Left renal pelvis (tissue), 4 donors: ENCODE measurements around the gene CEACAM18. TPM values are rescaled to one million over a fixed set of nuclear protein-coding genes. Genes with fewer than 3 reads are reported as not detected.
"Not testable (repeated sequence)": the region's sequence is repeated elsewhere in the genome, so short reads cannot be mapped to it uniquely, and the experiment has no call there.

Experiments used
- DNase-seq, 4 donors: peaks; one replicate each; pipeline ENCODE4 v3.0.0-alpha.2; 2013; ENCODE audit warnings: low read depth in 4 of 4, low spot score in 3 of 4
- polyA plus RNA-seq, 4 donors: library from polyadenylated mRNA; unstranded; fragments of 120-200 nt; gene quantifications; one replicate each; pipeline ENCODE4 v1.2.1, GENCODE V29; 2013; ENCODE audit not compliant: insufficient read length in 4 of 4

CEACAM18 gene
- polyA plus RNA-seq, 4 donors = not detected

DNA sequence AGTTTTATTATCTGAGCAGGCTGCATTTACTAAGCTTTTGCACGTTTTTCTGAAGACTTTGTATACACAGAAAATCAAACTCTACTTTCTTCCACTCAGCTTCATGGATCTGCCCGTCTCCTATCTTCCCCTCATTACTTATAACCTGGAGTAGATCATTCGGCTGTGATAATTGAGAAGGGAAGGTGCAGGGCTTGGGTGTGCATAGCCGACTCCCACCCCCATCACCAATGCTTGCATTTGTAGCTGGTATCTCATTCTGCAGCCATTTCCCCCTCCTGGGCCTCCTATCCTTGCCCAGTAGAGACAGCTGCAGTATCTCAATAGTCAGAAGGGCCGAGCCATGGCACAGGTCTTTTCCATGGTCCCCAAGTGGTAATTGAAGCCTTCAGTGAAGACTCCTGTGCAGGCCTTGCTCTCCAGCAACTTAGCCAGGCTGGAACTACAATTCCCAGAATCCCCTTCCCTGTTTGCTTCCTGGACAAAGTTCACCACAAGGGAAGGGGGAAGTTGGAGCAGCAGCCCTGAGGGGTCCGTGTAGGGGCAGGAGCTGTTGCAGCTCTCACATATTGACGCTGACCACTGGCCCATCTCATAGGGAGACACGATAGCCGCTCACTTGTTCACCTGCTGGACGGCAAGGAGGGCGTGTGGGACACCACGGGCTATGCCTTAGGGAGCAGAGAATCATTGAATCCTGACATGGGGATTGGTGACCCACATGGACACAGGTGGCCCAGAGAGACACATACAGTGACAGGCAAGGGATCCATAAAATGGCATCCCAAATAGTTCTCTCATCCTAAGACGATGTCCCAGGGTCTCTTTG is 18.0 kb upstream of the CEACAM18 start:
- DNase-seq = no peak

DNA sequence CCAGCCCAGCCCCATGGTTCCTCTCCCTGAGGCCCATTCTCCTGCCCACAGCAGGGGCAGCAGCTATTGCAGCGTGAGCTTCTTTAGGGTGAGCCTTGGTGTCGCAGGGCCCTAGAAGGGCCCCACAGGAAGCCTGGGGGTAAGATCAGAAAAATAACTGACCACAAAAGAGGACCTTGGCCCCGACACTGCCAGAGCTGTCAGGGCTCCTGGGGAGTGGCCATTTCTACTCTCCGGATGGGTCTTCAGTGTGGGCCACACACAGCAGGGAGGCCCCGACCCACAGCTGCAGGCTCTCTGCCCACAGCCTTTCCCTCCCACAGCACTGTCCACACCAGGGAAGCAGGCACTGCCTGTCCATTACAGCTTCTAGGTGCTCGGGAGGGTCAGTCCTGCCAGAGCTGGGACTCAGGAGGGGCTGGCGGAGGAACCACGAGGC is 16.6 kb upstream of the CEACAM18 start:
- DNase-seq = no peak

DNA sequence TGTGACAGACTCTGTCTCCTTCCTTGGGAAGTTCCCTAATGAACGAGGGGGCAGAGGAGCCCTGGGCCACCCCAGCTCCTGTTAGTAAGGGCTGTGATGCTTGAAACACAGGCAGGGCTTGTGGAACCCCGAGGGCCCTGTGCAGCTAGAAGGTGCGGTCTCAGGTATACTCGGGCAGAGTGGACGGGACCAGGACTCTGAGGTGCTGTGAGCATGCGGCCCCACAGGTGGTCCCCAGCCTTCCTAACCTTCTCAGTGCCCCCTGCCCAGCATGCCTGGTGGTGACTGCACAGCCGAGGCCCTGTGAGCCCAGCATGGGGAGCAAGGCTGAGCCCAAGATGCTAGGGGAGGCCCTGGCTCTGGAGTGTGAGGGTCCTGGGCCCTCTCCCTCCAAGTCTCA is 16.1 kb upstream of the CEACAM18 start:
- no peak for DNase-seq

DNA sequence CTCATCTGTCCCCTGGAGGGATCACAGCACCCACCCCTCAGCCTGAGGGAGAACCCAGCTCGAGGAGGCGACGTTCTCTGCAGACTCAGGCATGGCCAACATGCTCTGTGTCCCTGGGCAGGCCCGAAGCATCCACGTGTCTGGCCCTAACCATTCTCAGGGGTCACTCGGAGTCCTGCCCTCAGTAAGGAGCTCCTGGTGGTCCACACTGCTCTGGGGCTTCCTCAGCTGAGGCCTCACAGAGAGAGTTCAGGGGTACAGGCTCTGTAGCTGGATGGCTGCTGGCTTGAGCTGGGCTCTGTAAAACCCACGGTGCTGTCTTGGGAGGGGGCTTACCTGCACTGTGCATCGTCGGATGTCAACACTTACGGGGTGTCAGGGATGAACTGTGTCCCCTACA is 15.7 kb upstream of the CEACAM18 start:
- DNase-seq = no peak

DNA sequence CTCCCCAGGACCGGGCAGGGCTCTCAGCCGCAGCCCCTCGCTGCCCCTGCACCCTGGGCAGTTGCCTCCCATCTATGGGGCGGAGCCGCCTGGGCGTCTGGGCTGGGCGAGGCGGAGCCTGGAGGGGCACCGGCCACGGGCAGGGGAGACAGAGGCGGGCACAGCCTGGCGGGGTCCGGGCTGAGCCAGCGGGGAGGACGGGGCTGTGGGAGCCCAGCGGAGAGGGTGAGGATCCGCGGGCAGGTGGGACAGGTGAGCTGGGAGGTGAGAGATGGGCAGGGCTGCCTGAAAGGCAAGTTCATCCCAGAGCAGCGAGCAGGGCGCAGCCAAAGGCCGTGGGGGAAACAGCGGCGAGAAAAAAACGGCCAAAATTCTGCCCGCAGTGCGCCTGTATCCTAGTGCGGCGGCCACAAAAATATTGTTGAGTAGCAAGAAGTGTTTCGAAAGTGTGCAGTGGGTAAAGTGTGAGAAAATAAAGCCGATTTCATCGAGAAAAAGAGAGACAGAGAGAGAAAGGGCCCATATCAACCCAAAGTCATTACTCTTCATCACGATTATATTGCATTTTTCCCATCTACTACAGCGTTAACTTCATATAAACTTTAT is 14.3 kb upstream of the CEACAM18 start:
- not testable (repeated sequence) for DNase-seq

DNA sequence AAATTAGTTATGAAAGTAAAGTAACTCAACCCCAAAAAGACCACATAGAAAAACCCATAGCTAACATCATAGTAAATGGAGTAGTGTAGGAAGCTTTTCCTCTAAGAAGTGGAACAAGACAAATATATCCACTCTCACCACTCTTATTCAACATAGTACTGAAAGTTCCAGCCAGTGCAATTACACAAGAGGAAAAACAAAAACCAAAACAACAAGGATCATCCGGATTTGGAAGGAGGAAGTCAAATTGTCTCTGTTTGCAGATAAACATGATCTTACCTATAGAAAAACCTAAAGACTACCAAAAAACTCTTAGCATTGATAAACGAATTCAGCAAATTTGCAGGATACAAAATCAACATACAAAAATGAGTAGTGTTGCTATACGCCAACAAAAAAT is 11.6 kb upstream of the CEACAM18 start:
- no peak for DNase-seq

DNA sequence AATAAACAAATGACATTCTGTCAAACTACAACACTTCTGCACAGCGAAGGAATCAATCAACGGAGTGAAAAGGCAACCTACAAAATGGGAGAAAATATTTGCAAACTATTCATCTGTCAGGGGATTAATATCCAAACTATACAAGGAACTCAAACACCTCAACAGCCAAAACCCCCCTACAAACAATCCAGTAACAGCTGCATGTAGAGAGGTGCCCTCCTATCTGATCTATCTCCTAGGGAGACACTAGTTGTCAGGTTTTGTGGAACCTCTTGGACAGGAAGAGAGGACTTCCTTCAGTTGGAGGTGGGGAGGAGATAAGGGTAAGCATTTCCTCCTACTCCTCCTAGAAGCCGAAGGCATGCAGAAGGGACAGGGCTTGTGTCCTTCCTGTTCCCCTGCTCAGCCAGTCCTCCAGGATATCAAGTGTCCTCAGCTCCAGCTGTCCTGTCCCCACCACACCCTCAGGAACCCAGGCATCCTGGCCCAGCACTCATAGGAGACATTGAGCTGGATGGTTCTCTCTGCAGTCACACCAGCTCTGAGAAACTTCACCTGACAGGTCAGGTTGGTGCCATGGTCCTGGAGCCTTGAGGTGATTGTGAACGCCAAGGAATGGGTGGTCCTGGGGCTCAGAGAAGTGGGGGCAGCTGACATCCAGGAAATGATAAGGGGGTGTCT is 10.3 kb upstream of the CEACAM18 start:
- DNase-seq = no peak

DNA sequence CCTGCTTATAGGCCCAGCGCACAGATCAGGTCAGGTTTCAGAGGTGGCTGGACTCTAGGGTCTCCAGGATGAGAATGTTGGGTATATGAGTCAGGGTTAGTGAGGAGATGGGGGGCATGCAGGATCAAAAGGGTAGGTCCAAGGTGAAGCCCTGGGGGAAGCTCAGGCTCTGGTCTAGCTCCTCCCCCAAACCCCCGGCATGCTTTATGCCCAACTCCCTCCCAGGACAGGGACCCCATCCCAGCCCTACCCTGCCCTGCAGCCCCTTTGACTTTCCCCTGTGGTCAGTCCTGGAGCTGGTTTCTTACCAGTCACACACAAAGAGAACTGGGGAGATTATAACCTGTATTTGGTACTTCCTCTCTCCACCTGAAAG is 9.8 kb upstream of the CEACAM18 start:
- no peak for DNase-seq

DNA sequence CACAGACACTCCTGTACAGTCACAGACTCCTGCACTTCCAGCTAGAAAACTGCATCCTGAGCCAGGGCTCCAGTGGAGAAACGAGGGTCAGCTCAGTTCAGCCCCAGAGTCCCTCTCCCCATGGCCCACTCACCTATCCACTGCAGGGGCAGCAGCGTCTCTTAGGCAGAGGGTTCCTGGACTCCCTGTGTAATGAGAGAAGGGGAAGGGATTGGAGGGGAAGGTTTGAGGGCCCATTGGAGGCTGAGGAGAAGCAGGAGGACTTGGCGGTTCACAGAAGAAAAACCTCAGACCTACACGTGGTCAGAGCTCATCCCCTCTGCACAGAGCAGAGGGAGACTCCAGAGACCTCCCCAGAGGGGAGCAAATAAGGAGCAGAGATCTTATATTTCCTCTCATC is 9.2 kb upstream of the CEACAM18 start:
- DNase-seq = no peak

DNA sequence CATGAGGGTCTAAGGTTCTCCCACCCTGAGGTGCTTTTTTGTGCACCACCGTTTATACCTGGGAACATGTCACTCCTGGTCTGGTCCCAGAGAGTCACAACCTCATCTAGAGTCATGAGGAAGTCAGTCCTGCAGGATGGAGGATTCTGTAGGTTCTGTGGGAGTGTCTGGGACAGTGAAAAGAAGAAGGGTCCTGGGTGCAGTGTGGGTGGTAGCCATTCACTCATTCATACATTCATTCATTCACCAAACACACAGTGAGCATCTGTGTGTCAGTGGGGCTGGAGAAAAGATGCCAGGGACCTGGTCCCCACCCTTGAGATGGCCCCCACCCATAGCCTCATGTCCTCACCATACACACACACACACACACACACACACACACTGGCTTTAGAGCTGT is 8.7 kb upstream of the CEACAM18 start:
- DNase-seq = no peak

DNA sequence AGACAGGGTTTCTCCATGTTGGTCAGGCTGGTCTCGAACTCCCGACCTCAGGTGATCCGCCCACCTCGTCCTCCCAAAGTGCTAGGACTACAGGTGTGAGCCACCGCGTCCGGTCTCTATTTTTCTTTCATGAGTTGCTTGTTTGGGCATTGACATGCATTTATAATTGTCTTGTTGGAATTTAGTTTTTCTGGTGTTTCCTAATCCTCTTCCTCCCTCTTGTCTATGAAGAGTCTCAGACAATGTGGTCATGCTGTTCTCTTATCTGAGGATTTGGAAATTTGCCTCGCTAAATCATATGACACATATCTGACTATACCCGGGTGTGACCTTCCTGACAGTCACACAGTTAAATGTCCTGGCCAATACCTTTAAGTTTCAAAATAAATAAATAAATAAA is 7.4 kb upstream of the CEACAM18 start:
- no peak for DNase-seq

DNA sequence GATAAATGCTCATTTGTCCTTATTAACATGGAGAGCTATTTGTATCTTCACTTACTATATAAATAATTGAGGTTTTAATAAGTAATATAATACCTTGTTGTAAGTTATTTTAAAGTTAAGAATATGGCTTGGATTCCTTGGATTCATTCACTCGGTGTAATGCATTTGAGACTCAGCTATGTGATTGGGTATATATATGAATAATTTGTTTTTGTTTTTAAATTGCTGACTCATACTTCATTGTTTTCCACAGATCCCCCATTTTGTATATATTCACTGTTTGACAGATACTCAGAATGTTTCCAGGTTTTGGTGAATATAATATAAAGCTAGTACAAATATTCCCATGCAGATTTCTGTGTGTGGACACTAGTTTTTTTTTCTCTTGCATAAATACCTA is 6.8 kb upstream of the CEACAM18 start:
- no peak for DNase-seq

DNA sequence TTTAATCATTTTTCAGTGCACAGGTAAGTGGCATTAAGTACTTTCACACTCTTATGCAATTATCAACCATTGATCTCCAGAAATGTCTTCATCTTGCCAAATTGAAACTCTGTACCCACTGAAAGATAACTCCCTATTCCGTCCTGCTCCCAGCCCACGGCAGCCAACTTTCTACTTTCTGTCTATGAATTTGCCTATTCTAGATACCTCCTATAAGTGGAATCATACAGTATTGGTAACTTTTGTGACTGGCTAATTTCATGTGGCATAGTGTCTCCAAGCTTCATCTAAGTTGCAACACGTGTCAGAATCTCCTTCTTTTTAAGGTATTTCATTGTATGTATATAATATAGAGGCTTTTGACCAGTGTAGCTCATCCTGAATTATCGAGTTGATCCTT is 5.7 kb upstream of the CEACAM18 start:
- no peak for DNase-seq

DNA sequence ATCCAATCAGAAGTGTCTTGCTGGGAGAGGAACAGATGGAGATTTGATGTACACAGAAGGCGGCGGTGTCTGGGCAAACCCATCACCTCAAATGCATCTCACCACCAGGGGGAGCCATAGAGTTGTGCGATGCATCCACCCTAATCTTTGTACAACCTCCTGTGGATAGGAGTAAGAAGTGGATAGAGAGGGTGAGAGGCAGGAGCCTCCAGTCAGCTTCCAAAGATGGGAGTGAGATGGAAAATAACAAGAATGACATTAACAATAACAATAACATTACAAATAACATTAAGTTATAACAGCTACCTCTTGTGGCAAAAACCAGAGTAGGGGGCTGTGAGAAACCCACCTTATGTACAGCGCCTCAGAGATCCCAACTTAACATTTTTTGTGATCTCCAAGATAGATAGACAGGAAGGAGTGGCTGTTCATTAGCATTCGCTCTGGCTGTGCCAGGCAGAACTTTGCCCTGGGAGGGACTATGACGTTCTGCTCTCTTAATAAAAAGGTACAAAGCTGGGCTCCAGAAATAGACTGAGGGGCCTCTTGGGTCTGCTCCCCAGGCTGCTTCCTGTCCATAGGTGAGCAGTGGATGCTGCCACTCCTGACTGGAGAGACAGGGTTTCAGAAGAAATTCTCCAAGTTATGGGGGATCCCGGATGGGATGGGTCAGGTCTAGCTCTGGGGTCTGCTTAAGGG is 5.2 kb upstream of the CEACAM18 start:
- peak; percentile 14 to 29 (median 26) for DNase-seq

DNA sequence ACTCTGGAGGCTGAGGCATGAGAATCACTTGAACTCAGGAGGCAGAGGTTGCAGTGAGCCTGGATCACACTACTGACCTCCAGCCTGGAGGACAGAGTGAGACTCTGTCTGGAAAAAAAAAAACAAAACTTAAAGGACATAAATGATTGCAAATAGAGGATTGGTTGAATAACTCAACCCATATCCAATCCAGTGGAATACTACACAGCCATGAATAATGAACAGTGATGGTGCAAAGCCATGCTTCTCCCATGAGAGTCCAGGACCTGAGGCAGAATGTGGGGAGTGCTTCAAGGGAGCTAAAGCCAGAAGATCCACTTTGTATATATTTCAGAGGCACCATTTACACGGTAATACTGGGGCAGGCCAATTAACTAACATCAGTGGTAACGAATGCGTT is 2.2 kb upstream of the CEACAM18 start:
- DNase-seq = no peak

DNA sequence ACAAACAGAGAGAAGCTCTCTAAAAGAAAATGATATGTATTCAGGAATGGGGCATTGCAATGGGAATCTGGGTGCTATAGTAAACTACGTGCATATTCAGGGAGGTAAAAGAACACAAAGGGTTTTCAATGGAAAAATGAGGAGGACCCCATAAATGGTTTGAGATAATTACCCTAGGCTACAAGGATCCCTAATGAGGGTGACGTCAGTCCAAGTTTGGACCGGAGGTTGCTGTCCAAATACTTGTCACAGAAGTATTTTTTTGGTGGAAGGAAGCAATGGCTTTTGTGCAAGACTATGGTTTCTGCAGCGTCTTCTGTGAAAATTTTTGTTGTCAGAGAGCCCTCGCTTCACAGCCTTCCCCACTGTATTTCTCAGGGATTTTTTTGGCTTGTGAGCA is 995 bp upstream of the CEACAM18 start:
- DNase-seq = no peak

DNA sequence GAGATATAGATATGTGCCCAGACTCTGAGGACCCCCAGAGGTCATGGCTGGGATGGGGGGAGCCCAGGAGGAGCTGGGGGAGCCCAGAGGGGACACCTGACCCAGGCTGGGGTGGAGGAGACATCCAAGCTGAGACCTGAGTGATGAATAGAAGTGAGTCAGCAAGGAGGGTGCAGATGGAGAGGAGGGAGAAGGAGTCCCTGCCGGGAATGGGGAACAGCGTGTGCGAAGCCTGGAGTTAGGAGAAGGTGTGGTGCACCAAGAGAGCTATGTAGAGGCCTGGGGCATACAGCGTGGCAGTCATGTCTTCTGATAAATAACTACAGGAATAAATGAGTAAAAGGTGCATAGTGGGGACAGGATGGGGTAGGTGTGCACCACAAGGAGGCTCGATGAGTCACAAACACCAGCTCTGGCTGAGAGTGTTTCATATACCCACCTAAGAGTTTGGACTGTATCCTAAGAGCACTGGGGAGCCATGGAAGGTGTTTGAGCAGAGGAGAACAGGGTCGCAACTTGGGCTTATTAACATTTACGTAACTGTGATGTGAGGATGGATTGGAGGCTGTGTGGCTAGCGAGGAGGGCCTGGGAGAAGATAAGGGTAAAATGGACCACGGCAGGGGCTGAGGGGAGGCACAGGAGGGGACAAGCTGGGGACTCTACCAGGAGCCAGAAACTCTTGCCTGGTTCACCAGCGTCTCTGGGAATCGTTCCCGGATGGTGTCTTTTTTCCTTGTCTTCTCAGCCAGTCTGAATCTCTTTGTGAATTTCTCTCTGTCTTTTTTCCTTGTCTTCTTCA is 1.4 kb downstream of the CEACAM18 start:
- DNase-seq = no peak

DNA sequence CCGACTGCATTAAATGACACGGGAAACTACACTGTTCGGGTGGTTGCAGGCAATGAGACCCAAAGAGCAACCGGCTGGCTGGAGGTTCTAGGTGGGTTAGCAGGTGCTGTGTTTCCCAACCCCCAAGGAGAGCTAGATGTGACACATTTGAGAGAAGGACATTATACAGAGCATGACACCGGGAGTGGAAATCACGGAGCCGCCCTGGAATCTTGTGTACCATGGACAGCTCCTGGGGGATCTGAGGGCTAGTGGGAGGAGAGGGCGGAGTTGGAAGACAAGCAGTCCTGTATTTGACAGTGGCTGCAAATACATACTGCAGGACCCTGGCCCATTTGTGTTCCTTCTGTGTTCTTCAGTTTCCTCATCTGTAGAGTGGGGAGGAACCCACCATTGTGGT is 2.3 kb downstream of the CEACAM18 start:
- DNase-seq = peak in 3 of 4 donors; percentile 16 to 33 (median 32)

DNA sequence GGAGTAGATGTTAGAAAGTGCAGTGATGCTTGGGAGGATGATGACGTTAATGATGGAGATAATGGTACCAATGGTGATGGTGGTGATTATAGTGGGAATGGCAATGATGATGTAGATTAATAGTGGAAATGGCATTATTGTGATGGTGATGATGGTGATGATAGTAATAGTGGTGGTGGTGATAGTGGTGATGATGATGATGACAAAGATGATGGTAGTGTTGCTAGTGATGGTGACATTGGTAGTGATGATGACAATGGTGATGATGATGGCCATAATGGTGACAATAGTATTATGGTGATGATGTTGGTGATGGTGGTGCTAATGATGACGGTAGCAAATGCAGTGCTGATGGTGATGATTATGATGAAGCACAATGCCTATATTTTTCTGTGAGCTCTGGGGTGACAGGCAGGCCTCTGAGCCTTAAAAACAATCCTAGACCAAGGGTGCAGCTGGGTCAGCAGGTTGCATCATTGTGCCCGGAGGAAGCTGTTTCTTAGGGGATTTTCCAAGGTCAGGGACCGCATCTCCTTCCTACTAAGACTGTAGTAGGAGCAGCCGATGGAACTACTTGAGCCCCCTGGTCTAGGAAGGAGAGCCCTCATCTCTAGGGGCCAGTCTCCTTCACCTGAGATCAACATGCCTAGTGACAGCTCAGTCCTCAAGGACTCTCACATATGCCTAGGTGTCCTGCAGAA is 7.8 kb downstream of the CEACAM18 start:
- DNase-seq = no peak

DNA sequence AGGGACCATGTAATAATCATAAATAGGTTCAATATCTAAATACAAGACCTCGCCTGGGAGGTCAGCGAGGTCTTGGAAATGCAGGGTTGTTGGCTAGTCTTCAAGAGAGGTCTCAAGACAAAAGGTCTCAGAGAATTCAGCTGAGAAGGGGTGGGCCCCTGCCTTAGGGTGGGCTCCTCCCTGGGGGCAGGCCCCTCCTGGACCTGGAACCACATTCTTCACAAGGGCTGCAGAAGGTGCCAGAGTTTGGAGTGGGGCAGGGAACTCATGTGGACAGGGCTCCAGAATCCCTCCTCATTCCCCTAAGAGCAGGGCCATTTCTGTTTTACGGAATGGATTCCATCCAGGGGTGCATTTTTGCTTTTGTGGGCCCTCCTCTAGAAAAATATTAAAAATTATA is 10.2 kb downstream of the CEACAM18 start:
- no peak for DNase-seq
